HG03025 (cell line): ENCODE data around the gene MYDGF.

Source experiments
- ATAC-seq: cut with Tn5 transposase; IDR thresholded peaks from one replicate; pipeline ENCODE4 v1.9.1; 2021; ENCODE audit warnings: mild to moderate bottlenecking, moderate library complexity; ENCODE audit not compliant: unreplicated experiment, low FRiP score

The MYDGF gene

GRCh38 chr19:4649392-4650047 is 20.6 kb downstream of the MYDGF start:
- ATAC-seq: no peak

- ATAC-seq: no peak
Observed at GRCh38 chr19:4647676-4648644, 22.2 kb downstream of the MYDGF start.

GRCh38 chr19:4645718-4646117 is 24.4 kb downstream of the MYDGF start:
- ATAC-seq: no peak

- no peak for ATAC-seq
Observed at GRCh38 chr19:4642625-4643024, 27.5 kb downstream of the MYDGF start.

GRCh38 chr19:4641132-4641531 is 29.0 kb downstream of the MYDGF start:
- no peak for ATAC-seq

GRCh38 chr19:4640247-4641000 is 29.7 kb downstream of the MYDGF start:
- no peak for ATAC-seq

GRCh38 chr19:4639531-4640246 is 30.5 kb downstream of the MYDGF start:
- ATAC-seq: peak; percentile 25

GRCh38 chr19:4638828-4639530 is 31.2 kb downstream of the MYDGF start, which contains the start of gene TNFAIP8L1:
TSS of gene TNFAIP8L1 (plus strand) at chr19:4639516. CDS start at chr19:4651870, 12,354 bp downstream.
- peak; percentile 71 for ATAC-seq

- no peak for ATAC-seq
Observed at GRCh38 chr19:4638317-4638716, 31.8 kb downstream of the MYDGF start.

- ATAC-seq: no peak
Observed at GRCh38 chr19:4636761-4637160, 33.4 kb downstream of the MYDGF start.

GRCh38 chr19:4636151-4636717 is 33.9 kb downstream of the MYDGF start:
- ATAC-seq: no peak

- no peak for ATAC-seq
Observed at GRCh38 chr19:4635754-4636116, 34.4 kb downstream of the MYDGF start.

GRCh38 chr19:4633140-4633967 is 36.8 kb downstream of the MYDGF start:
- ATAC-seq: no peak

GRCh38 chr19:4624733-4625362 is 45.3 kb downstream of the MYDGF start:
- ATAC-seq: no peak

GRCh38 chr19:4624301-4624700 is 45.8 kb downstream of the MYDGF start:
- no peak for ATAC-seq

- no peak for ATAC-seq
Observed at GRCh38 chr19:4622695-4623421, 47.3 kb downstream of the MYDGF start.

GRCh38 chr19:4620675-4621074 is 49.5 kb downstream of the MYDGF start:
- ATAC-seq: no peak
